ENCODE data around the gene C1orf115. TPM values are rescaled to one million over a fixed set of nuclear protein-coding genes. Genes with fewer than 3 reads are reported as not detected.

Gene C1orf115
- polyA plus RNA-seq, 1 of the 3 experiments (the other 2 are of a cell fraction) = 4.2 TPM

DNA sequence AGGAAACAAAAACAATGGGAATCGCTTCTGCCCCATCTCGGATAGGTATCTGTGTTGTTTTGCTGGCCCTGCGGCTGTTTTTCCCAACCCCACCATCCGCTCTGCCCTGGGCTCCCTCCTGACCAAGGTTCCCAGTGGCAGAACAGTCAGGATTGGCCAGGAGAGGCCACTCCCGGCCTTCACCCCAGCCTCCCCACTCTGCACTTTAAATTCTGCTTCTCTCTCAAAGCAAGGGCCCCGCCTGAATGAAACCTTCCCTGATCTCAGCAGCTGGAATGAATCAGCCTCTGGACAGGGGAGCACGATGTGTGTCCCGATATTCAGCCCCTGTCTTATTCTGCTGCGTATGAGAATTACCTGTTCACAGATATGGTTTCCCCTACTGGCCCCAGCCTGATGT is 16.3 kb downstream of the C1orf115 start:
- DNase-seq = no peak
- 77% methylated on average over 9 of the region's 9 CpGs for WGBS (ENCODE audit: low lambda C conversion rate)
- no peak overlapping the region for H3K27ac ChIP-seq (ENCODE audit: low read depth in 2 of 2, low read length in 1 of 2)
- H3K9ac ChIP-seq = no peak overlapping the region
- no peaks in the 10 kb centered on the region for H3K9me2 ChIP-seq
- no peaks in the 10 kb centered on the region for H3K9me3 ChIP-seq
- no peak overlapping the region for H3K4me3 ChIP-seq (ENCODE audit: low read depth in 2 of 2, low read length in 1 of 2)
- H3K36me3 ChIP-seq (replicated peaks in 1 of 2; ENCODE audit: control insufficient read depth in 1 of 2, insufficient read depth in 2 of 2, low read length in 1 of 2) = no peaks in the 10 kb centered on the region
- H3K79me2 ChIP-seq (ENCODE audit: insufficient read depth) = no peaks in the 10 kb centered on the region
- TF ChIP-seq SIN3A (IDR thresholded peaks at IDR 0.05; ENCODE audit: borderline replicate concordance, low read depth, low read length) = no peak
- TF ChIP-seq, protein P1, sequence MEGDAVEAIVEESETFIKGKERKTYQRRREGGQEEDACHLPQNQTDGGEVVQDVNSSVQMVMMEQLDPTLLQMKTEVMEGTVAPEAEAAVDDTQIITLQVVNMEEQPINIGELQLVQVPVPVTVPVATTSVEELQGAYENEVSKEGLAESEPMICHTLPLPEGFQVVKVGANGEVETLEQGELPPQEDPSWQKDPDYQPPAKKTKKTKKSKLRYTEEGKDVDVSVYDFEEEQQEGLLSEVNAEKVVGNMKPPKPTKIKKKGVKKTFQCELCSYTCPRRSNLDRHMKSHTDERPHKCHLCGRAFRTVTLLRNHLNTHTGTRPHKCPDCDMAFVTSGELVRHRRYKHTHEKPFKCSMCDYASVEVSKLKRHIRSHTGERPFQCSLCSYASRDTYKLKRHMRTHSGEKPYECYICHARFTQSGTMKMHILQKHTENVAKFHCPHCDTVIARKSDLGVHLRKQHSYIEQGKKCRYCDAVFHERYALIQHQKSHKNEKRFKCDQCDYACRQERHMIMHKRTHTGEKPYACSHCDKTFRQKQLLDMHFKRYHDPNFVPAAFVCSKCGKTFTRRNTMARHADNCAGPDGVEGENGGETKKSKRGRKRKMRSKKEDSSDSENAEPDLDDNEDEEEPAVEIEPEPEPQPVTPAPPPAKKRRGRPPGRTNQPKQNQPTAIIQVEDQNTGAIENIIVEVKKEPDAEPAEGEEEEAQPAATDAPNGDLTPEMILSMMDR (IDR thresholded peaks at IDR 0.05) = no peak
- CTCF ChIA-PET = interaction anchor here (1.5 kb wide), 1 partner anchor 16 kb away, joined by 3 read pairs; no protein-coding TSS in a partner anchor
- H2AFZ ChIP-seq (ENCODE audit: low read depth) = no peak overlapping the region
- H4K20me1 ChIP-seq (ENCODE audit: insufficient read depth) = no peaks in the 10 kb centered on the region
- no peaks in the 10 kb centered on the region for H3K27me3 ChIP-seq (ENCODE audit: insufficient read depth)
- H3K4me1 ChIP-seq (ENCODE audit: control insufficient read depth in 1 of 2, insufficient read depth in 2 of 2, low read depth in 1 of 2, low read length in 1 of 2) = no peaks in the 10 kb centered on the region; a peak in 1 of 4 replicates
- no peak overlapping the region for H3K4me2 ChIP-seq
- H3F3A ChIP-seq (replicated peaks; ENCODE audit: insufficient read depth) = no peaks in the 10 kb centered on the region
- POLR2A ChIA-PET = no interaction called here

GRCh38 chr1:220707160-220707559 is 17.0 kb downstream of the C1orf115 start:
- ChIA-PET POLR2A (no interaction called here), CTCF (interaction anchor here (1.5 kb wide), 1 partner anchor 17 kb away, joined by 3 read pairs; no protein-coding TSS in a partner anchor)
- Histone ChIP-seq H3K36me3 (replicated peaks in 1 of 2; ENCODE audit: control insufficient read depth in 1 of 2, insufficient read depth in 2 of 2, low read length in 1 of 2) (no peaks in the 10 kb centered on the region), H3K9me2 (no peaks in the 10 kb centered on the region), H3K4me1 (ENCODE audit: control insufficient read depth in 1 of 2, insufficient read depth in 2 of 2, low read depth in 1 of 2, low read length in 1 of 2) (no peaks in the 10 kb centered on the region; a peak in 1 of 4 replicates), H3K9me3 (no peaks in the 10 kb centered on the region), H3K27me3 (ENCODE audit: insufficient read depth) (no peaks in the 10 kb centered on the region), H3K79me2 (ENCODE audit: insufficient read depth) (no peaks in the 10 kb centered on the region), H3K27ac (ENCODE audit: low read depth in 2 of 2, low read length in 1 of 2) (no peak overlapping the region), H3K4me3 (ENCODE audit: low read depth in 2 of 2, low read length in 1 of 2) (no peak overlapping the region), H4K20me1 (ENCODE audit: insufficient read depth) (no peaks in the 10 kb centered on the region), H3K4me2 (no peak overlapping the region), H2AFZ (ENCODE audit: low read depth) (no peak overlapping the region), H3F3A (replicated peaks; ENCODE audit: insufficient read depth) (no peaks in the 10 kb centered on the region), H3K9ac (no peak overlapping the region)
- DNase-seq = no peak
- 86% methylated on average over 6 of the region's 10 CpGs for WGBS (ENCODE audit: low lambda C conversion rate)
- TF ChIP-seq, protein P1 (IDR thresholded peaks at IDR 0.05) = no peak
- TF ChIP-seq SMC3 (IDR thresholded peaks at IDR 0.05; ENCODE audit: low read depth, low read length) (no peak), ELF1 (IDR thresholded peaks at IDR 0.05) (no peak), POLR2AphosphoS5 (IDR thresholded peaks at IDR 0.05; ENCODE audit: low read depth, low read length) (no peak), SIN3A (IDR thresholded peaks at IDR 0.05; ENCODE audit: borderline replicate concordance, low read depth, low read length) (no peak), RCOR1 (IDR thresholded peaks at IDR 0.05; ENCODE audit: low read length) (no peak), GATA2 (CRISPR knock-in tag; IDR thresholded peaks at IDR 0.05) (no peak), FOSL2 (IDR thresholded peaks at IDR 0.05; ENCODE audit: borderline replicate concordance, low read depth) (no peak), YY1 (IDR thresholded peaks at IDR 0.05; ENCODE audit: low read depth) (no peak), REST (IDR thresholded peaks at IDR 0.05; ENCODE audit: low read depth, low read length) (no peak), RFX5 (IDR thresholded peaks at IDR 0.05; ENCODE audit: low read length) (no peak), TCF12 (IDR thresholded peaks at IDR 0.05) (no peak), NRF1 (IDR thresholded peaks at IDR 0.05; ENCODE audit: low read depth, low read length) (no peak)
- TF ChIP-seq, protein P2, sequence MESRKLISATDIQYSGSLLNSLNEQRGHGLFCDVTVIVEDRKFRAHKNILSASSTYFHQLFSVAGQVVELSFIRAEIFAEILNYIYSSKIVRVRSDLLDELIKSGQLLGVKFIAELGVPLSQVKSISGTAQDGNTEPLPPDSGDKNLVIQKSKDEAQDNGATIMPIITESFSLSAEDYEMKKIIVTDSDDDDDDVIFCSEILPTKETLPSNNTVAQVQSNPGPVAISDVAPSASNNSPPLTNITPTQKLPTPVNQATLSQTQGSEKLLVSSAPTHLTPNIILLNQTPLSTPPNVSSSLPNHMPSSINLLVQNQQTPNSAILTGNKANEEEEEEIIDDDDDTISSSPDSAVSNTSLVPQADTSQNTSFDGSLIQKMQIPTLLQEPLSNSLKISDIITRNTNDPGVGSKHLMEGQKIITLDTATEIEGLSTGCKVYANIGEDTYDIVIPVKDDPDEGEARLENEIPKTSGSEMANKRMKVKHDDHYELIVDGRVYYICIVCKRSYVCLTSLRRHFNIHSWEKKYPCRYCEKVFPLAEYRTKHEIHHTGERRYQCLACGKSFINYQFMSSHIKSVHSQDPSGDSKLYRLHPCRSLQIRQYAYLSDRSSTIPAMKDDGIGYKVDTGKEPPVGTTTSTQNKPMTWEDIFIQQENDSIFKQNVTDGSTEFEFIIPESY (IDR thresholded peaks at IDR 0.05; ENCODE audit: borderline replicate concordance, low read depth) = no peak
